ENCODE results near the gene ZNF324B.

Gene ZNF324B

DNA sequence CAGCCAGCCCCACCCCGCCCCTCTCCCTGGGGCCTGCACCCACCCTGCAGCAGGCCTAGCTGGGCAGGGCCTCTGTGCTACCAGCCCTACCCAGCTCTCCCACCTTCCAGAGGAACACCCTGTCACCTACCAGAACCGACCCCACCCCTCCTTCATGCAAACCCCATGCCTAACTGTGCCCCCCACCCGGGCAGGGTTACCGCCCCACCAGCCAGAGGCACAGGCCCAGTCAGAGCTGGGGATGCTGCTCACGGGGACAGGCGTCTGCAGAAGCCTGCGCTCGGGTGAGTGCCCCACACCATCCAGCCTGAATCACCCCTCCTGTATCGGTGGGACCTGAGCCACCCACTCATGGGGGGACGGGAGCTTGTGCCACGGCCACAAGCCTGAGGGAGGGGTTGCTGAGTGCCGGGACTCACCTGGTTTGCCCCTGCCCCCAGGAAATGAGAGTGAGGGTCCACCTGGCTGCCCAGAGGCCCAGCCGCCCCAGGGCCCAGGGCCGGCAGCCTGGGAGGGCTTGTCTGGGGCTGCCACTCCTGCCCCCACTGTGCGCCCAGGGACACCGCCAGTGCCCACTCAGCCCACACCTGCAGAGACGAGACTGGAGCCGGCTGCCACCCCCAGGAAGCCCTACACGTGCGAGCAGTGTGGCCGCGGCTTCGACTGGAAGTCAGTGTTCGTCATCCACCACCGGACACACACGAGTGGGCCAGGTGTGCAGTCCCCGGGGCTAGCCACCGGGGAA, 28.5 kb downstream of the ZNF324B start:
- TF ChIP-seq SNAI2 (CRISPR knock-in tag; IDR thresholded peaks at IDR 0.05) (no peak), TOX (CRISPR knock-in tag; IDR thresholded peaks at IDR 0.05; ENCODE audit: borderline replicate concordance) (no peak), ZNF565 (CRISPR knock-in tag; conservative IDR thresholded peaks at IDR 0.05; ENCODE audit: low read depth) (no peak), OSR1 (CRISPR knock-in tag; IDR thresholded peaks at IDR 0.05) (no peak), ARNTL (CRISPR knock-in tag; IDR thresholded peaks at IDR 0.05; ENCODE audit: borderline replicate concordance, low read depth) (no peak)
- TF ChIP-seq, protein P1, sequence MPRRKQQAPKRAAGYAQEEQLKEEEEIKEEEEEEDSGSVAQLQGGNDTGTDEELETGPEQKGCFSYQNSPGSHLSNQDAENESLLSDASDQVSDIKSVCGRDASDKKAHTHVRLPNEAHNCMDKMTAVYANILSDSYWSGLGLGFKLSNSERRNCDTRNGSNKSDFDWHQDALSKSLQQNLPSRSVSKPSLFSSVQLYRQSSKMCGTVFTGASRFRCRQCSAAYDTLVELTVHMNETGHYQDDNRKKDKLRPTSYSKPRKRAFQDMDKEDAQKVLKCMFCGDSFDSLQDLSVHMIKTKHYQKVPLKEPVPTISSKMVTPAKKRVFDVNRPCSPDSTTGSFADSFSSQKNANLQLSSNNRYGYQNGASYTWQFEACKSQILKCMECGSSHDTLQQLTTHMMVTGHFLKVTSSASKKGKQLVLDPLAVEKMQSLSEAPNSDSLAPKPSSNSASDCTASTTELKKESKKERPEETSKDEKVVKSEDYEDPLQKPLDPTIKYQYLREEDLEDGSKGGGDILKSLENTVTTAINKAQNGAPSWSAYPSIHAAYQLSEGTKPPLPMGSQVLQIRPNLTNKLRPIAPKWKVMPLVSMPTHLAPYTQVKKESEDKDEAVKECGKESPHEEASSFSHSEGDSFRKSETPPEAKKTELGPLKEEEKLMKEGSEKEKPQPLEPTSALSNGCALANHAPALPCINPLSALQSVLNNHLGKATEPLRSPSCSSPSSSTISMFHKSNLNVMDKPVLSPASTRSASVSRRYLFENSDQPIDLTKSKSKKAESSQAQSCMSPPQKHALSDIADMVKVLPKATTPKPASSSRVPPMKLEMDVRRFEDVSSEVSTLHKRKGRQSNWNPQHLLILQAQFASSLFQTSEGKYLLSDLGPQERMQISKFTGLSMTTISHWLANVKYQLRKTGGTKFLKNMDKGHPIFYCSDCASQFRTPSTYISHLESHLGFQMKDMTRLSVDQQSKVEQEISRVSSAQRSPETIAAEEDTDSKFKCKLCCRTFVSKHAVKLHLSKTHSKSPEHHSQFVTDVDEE (CRISPR knock-in tag; IDR thresholded peaks at IDR 0.05): no peak
- TF ChIP-seq, protein P2, sequence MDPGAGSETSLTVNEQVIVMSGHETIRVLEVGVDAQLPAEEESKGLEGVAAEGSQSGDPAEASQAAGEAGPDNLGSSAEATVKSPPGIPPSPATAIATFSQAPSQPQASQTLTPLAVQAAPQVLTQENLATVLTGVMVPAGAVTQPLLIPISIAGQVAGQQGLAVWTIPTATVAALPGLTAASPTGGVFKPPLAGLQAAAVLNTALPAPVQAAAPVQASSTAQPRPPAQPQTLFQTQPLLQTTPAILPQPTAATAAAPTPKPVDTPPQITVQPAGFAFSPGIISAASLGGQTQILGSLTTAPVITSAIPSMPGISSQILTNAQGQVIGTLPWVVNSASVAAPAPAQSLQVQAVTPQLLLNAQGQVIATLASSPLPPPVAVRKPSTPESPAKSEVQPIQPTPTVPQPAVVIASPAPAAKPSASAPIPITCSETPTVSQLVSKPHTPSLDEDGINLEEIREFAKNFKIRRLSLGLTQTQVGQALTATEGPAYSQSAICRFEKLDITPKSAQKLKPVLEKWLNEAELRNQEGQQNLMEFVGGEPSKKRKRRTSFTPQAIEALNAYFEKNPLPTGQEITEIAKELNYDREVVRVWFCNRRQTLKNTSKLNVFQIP (CRISPR knock-in tag; IDR thresholded peaks at IDR 0.05; ENCODE audit: borderline replicate concordance, low read depth): no peak
- ATAC-seq: no peak

GRCh38 chr19:58480481-58480830, 29.0 kb downstream of the ZNF324B start:
- TF ChIP-seq CSRNP3 (CRISPR knock-in tag; IDR thresholded peaks at IDR 0.05): no peak
- TF ChIP-seq ZFP30 (CRISPR knock-in tag; IDR thresholded peaks at IDR 0.05): no peak
- no peak for TF ChIP-seq SNAI2 (CRISPR knock-in tag; IDR thresholded peaks at IDR 0.05)

DNA sequence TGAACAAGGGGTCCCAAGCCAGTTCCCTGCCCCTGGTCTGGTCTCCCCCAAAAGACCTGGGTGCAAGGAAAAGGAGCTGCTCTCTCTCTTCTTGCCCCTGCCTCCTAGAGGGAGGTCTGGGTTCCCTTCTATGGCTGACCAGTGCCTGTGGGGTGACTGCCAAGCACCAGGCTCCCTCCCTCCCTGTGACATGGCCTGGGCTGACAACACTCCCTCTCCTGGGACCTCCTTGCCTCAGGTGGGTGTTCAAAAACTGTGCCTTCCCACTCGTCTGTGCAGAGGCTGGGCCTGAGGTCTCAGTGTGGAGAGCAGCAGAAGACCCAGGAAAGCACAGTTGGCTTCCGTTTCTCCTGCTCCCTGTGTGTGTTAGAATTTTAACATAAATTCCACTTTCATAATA, 29.4 kb downstream of the ZNF324B start:
- ATAC-seq: no peak
- TF ChIP-seq ARNTL (CRISPR knock-in tag; IDR thresholded peaks at IDR 0.05; ENCODE audit: borderline replicate concordance, low read depth) (no peak), ZNF8 (CRISPR knock-in tag; IDR thresholded peaks at IDR 0.05) (no peak), RARB (CRISPR knock-in tag; IDR thresholded peaks at IDR 0.05) (no peak), ISL1 (CRISPR knock-in tag; IDR thresholded peaks at IDR 0.05) (no peak), ZC3H10 (CRISPR knock-in tag; IDR thresholded peaks at IDR 0.05) (no peak), ESRRG (CRISPR knock-in tag; IDR thresholded peaks at IDR 0.05) (no peak), CREB5 (CRISPR knock-in tag; IDR thresholded peaks at IDR 0.05; ENCODE audit: low read depth) (no peak), ZFP3 (CRISPR knock-in tag; IDR thresholded peaks at IDR 0.05) (no peak), TOX (CRISPR knock-in tag; IDR thresholded peaks at IDR 0.05; ENCODE audit: borderline replicate concordance) (no peak), CSRNP3 (CRISPR knock-in tag; IDR thresholded peaks at IDR 0.05) (no peak), BACH2 (CRISPR knock-in tag; IDR thresholded peaks at IDR 0.05; ENCODE audit: borderline replicate concordance) (no peak), ZNF70 (CRISPR knock-in tag; IDR thresholded peaks at IDR 0.05) (no peak), TCF4 (CRISPR knock-in tag; IDR thresholded peaks at IDR 0.05; ENCODE audit: borderline replicate concordance) (no peak), ZNF565 (CRISPR knock-in tag; conservative IDR thresholded peaks at IDR 0.05; ENCODE audit: low read depth) (no peak), OSR1 (CRISPR knock-in tag; IDR thresholded peaks at IDR 0.05) (no peak), GLIS3 (CRISPR knock-in tag; IDR thresholded peaks at IDR 0.05) (no peak), PPARA (CRISPR knock-in tag; IDR thresholded peaks at IDR 0.05; ENCODE audit: borderline replicate concordance) (no peak)
- TF ChIP-seq, protein P3, sequence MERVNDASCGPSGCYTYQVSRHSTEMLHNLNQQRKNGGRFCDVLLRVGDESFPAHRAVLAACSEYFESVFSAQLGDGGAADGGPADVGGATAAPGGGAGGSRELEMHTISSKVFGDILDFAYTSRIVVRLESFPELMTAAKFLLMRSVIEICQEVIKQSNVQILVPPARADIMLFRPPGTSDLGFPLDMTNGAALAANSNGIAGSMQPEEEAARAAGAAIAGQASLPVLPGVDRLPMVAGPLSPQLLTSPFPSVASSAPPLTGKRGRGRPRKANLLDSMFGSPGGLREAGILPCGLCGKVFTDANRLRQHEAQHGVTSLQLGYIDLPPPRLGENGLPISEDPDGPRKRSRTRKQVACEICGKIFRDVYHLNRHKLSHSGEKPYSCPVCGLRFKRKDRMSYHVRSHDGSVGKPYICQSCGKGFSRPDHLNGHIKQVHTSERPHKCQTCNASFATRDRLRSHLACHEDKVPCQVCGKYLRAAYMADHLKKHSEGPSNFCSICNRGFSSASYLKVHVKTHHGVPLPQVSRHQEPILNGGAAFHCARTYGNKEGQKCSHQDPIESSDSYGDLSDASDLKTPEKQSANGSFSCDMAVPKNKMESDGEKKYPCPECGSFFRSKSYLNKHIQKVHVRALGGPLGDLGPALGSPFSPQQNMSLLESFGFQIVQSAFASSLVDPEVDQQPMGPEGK (CRISPR knock-in tag; IDR thresholded peaks at IDR 0.05; ENCODE audit: borderline replicate concordance): no peak
- TF ChIP-seq, protein P2 (CRISPR knock-in tag; IDR thresholded peaks at IDR 0.05; ENCODE audit: borderline replicate concordance, low read depth): no peak

More at GRCh38 chr19:58480481-58480830, 29.0 kb downstream of the ZNF324B start:
- ATAC-seq: no peak
